ENCODE measurements around the gene CALML5. TPM values are rescaled to one million over a fixed set of nuclear protein-coding genes. Genes with fewer than 3 reads are reported as not detected.

Gene CALML5
- total and polyA plus RNA-seq, 7 donors: not detected

GRCh38 chr10:5512881-5513612, 13.7 kb upstream of the CALML5 start:
- no peak overlapping the region for H3K27ac ChIP-seq
- no peak overlapping the region for H3K4me3 ChIP-seq
- H3K36me3 ChIP-seq (ENCODE audit: insufficient read depth in 1 of 2, low read depth in 1 of 2): no peaks in the 10 kb centered on the region
- TF ChIP-seq CTCF (IDR thresholded peaks at IDR 0.05): no peak
- H3K4me1 ChIP-seq: no peaks in the 10 kb centered on the region
- no peaks in the 10 kb centered on the region for H3K27me3 ChIP-seq (ENCODE audit: insufficient read depth in 3 of 3, low read length in 2 of 3)
- 87 to 92% (median 89%) methylated on average over 15 of the region's 15 CpGs for WGBS, 3 donors
- ATAC-seq: no peak
- intact Hi-C loops (cut with DNase I): no loop called here
- DNase-seq: peak in 1 of 2 donors; percentile 15
- H3K9me3 ChIP-seq: no peaks in the 10 kb centered on the region

- Histone ChIP-seq H3K36me3 (ENCODE audit: insufficient read depth in 1 of 2, low read depth in 1 of 2) (no peaks in the 10 kb centered on the region), H3K27me3 (ENCODE audit: insufficient read depth in 3 of 3, low read length in 2 of 3) (no peaks in the 10 kb centered on the region), H3K27ac (no peak overlapping the region), H3K9me3 (no peaks in the 10 kb centered on the region), H3K4me3 (no peak overlapping the region), H3K4me1 (no peaks in the 10 kb centered on the region)
- DNase-seq (peak in 1 of 2 donors; percentile 24), ATAC-seq (no peak)
- intact Hi-C loops (cut with DNase I): no loop called here
- TF ChIP-seq CTCF (IDR thresholded peaks at IDR 0.05): no peak
- WGBS, 3 donors: 94 to 95% (median 94%) methylated on average over 25 of the region's 25 CpGs
Observed at GRCh38 chr10:5512331-5512730, 13.0 kb upstream of the CALML5 start.

- DNase-seq (peak in 1 of 2 donors; percentile 16), ATAC-seq (no peak)
- no peaks in the 10 kb centered on the region for H3K27me3 ChIP-seq (ENCODE audit: insufficient read depth in 3 of 3, low read length in 2 of 3)
- no peaks in the 10 kb centered on the region for H3K9me3 ChIP-seq
- no peak overlapping the region for H3K27ac ChIP-seq
- no peak overlapping the region for H3K4me3 ChIP-seq
- H3K36me3 ChIP-seq (ENCODE audit: insufficient read depth in 1 of 2, low read depth in 1 of 2): no peaks in the 10 kb centered on the region
- intact Hi-C loops (cut with DNase I): no loop called here
- TF ChIP-seq CTCF (IDR thresholded peaks at IDR 0.05): no peak
- no peaks in the 10 kb centered on the region for H3K4me1 ChIP-seq
- WGBS, 3 donors: 89 to 91% (median 91%) methylated on average over 17 of the region's 17 CpGs
Observed at GRCh38 chr10:5511885-5512280, 12.5 kb upstream of the CALML5 start.

- ATAC-seq: no peak
- DNase-seq: peak in 1 of 2 donors; percentile 41
- no peak for TF ChIP-seq CTCF (IDR thresholded peaks at IDR 0.05)
- intact Hi-C loops (cut with DNase I): no loop called here
- Histone ChIP-seq H3K36me3 (ENCODE audit: insufficient read depth in 1 of 2, low read depth in 1 of 2) (no peaks in the 10 kb centered on the region), H3K4me1 (no peaks in the 10 kb centered on the region), H3K27ac (no peak overlapping the region), H3K27me3 (ENCODE audit: insufficient read depth in 3 of 3, low read length in 2 of 3) (no peaks in the 10 kb centered on the region), H3K4me3 (no peak overlapping the region), H3K9me3 (no peaks in the 10 kb centered on the region)
- 89 to 92% (median 91%) methylated on average over 32 of the region's 32 CpGs for WGBS, 3 donors
Observed at GRCh38 chr10:5511231-5511884, 12.0 kb upstream of the CALML5 start.
